ENCODE results near the gene FBXO44.

Gene FBXO44

GRCh38 chr1:11708554-11709350 is 54.1 kb downstream of the FBXO44 start:
- DNase-seq (ENCODE audit: low spot score) = no peak

GRCh38 chr1:11711490-11711889 is 56.8 kb downstream of the FBXO44 start:
- no peak for DNase-seq (ENCODE audit: low spot score)

- DNase-seq (ENCODE audit: low spot score) = no peak
These were observed 57.6 kb downstream of the FBXO44 start for GRCh38 chr1:11712285-11712684.

Data from AG08396 (cell line).